ENCODE measurements around the gene ZNF579. TPM values are rescaled to one million over a fixed set of nuclear protein-coding genes. Genes with fewer than 3 reads are reported as not detected.

The ZNF579 gene
- total RNA-seq, 6 donors from 2014 or later: 3.5 to 19.2 (median 8.4) TPM

- TF ChIP-seq POLR2A (IDR thresholded peaks at IDR 0.05): no peak
- no peak for TF ChIP-seq POLR2AphosphoS5 (IDR thresholded peaks at IDR 0.05)
- TF ChIP-seq CTCF (IDR thresholded peaks at IDR 0.05): no peak
- no peak for TF ChIP-seq EP300 (IDR thresholded peaks at IDR 0.05)
- no peak for DNase-seq
- Histone ChIP-seq H3K36me3 (no peaks in the 10 kb centered on the region), H3K9me3 (no peaks in the 10 kb centered on the region), H3K4me1 (peaks cover 0 to 17% (median 0%) of the 10 kb centered on the region in 4 donors), H3K4me3 (no peak overlapping the region), H3K27ac (no peak overlapping the region), H3K27me3 (no peaks in the 10 kb centered on the region)
- no peak for ATAC-seq (ENCODE audit: low FRiP score in 2 of 2)
- 85 to 92% methylated on average over 7 of the region's 7 CpGs for WGBS, 2 donors
Measured at GRCh38 chr19:55542292-55542855, 38.3 kb downstream of the ZNF579 start.

- WGBS, 2 donors: 78 to 83% methylated on average over 9 to 19 of the region's 19 CpGs
- H3K4me3 ChIP-seq: no peak overlapping the region
- peaks cover 0 to 6% (median 0%) of the 10 kb centered on the region in 4 donors for H3K4me1 ChIP-seq
- H3K36me3 ChIP-seq: no peaks in the 10 kb centered on the region
- no peak for TF ChIP-seq POLR2AphosphoS5 (IDR thresholded peaks at IDR 0.05)
- no peak for TF ChIP-seq POLR2A (IDR thresholded peaks at IDR 0.05)
- no peak for TF ChIP-seq EP300 (IDR thresholded peaks at IDR 0.05)
- no peak for TF ChIP-seq CTCF (IDR thresholded peaks at IDR 0.05)
- H3K9me3 ChIP-seq: no peaks in the 10 kb centered on the region
- H3K27ac ChIP-seq: no peak overlapping the region
- DNase-seq: no peak
- H3K27me3 ChIP-seq: no peaks in the 10 kb centered on the region
- no peak for ATAC-seq (ENCODE audit: low FRiP score in 2 of 2)
Measured at GRCh38 chr19:55541091-55541490, 39.6 kb downstream of the ZNF579 start.

- Histone ChIP-seq H3K4me1 (peaks cover 0 to 4% (median 0%) of the 10 kb centered on the region in 4 donors), H3K27me3 (no peaks in the 10 kb centered on the region), H3K36me3 (no peaks in the 10 kb centered on the region), H3K9me3 (no peaks in the 10 kb centered on the region), H3K27ac (no peak overlapping the region), H3K4me3 (no peak overlapping the region)
- 57 to 60% methylated on average over 10 of the region's 10 CpGs for WGBS, 2 donors
- DNase-seq: no peak
- no peak for ATAC-seq (ENCODE audit: low FRiP score in 2 of 2)
- TF ChIP-seq EP300 (IDR thresholded peaks at IDR 0.05) (no peak), CTCF (IDR thresholded peaks at IDR 0.05) (no peak), POLR2AphosphoS5 (IDR thresholded peaks at IDR 0.05) (no peak), POLR2A (IDR thresholded peaks at IDR 0.05) (no peak)
Measured at GRCh38 chr19:55540619-55541018, 40.0 kb downstream of the ZNF579 start.

GRCh38 chr19:55539090-55539984, 41.3 kb downstream of the ZNF579 start:
- WGBS, 2 donors: 77 to 81% methylated on average over 32 to 33 of the region's 33 CpGs
- no peak for DNase-seq
- no peak overlapping the region for H3K27ac ChIP-seq
- no peaks in the 10 kb centered on the region for H3K4me1 ChIP-seq
- no peaks in the 10 kb centered on the region for H3K27me3 ChIP-seq
- no peak for ATAC-seq (ENCODE audit: low FRiP score in 2 of 2)
- H3K36me3 ChIP-seq: no peaks in the 10 kb centered on the region
- H3K4me3 ChIP-seq: no peak overlapping the region
- H3K9me3 ChIP-seq: no peaks in the 10 kb centered on the region
- no peak for TF ChIP-seq EP300 (IDR thresholded peaks at IDR 0.05)
- no peak for TF ChIP-seq CTCF (IDR thresholded peaks at IDR 0.05)
- no peak for TF ChIP-seq POLR2A (IDR thresholded peaks at IDR 0.05)
- TF ChIP-seq POLR2AphosphoS5 (IDR thresholded peaks at IDR 0.05): no peak

Data from upper lobe of left lung (tissue), 6 donors.